Measurements from ENCODE around the gene MAP1LC3B2.
"Not testable (repeated sequence)": the region's sequence is repeated elsewhere in the genome, so short reads cannot be mapped to it uniquely, and the experiment has no call there.

MAP1LC3B2 gene

DNA sequence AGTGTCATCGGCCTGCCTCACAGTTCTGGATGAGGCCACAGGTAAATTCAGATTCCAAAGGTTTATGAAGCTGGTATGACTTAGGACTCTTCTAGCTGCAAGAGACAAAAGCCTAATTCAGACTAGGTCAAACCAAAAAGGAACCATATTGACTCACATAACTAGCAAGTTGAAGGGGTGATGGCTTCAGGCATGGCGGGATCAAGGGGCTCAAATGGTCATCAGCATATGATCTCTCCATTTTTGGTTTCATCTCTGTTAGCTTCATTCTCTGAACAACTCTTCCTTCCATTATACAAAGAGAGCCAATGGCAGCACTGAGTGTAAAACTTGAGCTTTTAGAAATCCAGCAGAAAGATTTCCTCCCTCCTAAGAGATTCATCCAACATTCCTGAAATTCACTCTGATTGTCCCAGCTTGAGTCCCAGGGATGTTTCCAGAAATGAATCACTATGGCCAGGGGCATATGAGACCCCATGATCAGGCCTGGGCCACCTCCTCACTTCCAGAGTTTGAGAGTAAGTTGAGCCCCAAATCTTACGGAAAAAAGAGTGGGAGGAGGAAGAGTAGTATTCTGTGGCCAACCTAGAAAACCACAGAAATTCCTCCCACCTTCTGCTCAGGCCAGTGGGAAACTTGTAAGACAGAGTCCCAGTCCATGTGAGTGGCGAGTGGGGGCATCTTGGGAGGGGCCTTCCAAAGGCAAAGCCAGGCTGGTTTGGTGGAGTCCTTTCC lies 2.0 kb upstream of the MAP1LC3B2 start:
- in situ Hi-C loops (cut with HindIII; ENCODE audit: low sequenced_read_pairs) = no loop called here

GRCh38 chr12:116558280-116559161 lies 660 bp upstream of the MAP1LC3B2 start:
- in situ Hi-C loops (cut with HindIII; ENCODE audit: low sequenced_read_pairs) = no loop called here

- in situ Hi-C loops (cut with HindIII; ENCODE audit: low sequenced_read_pairs) = no loop called here
These were observed 2.1 kb downstream of the MAP1LC3B2 start for GRCh38 chr12:116561181-116561821.

DNA sequence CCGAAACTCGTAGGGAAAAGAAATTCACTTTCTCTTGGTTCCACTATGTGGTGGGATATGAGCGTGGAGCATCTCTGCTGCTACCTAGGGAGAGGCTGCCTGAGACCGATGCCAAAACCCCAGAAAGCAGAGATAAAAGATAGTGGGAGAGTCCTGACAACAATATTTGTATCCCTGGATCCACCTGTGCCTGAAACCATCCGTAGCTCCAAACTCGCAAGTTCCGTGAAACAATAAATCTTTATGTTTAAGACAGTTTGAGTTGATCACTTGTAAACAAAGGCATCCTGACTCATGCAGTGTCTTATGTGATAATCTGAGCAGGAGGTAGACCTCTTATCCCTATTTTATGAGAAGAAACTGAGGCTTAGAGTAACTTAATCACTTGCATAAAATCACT lies 2.9 kb downstream of the MAP1LC3B2 start:
- in situ Hi-C loops (cut with HindIII; ENCODE audit: low sequenced_read_pairs) = no loop called here

DNA sequence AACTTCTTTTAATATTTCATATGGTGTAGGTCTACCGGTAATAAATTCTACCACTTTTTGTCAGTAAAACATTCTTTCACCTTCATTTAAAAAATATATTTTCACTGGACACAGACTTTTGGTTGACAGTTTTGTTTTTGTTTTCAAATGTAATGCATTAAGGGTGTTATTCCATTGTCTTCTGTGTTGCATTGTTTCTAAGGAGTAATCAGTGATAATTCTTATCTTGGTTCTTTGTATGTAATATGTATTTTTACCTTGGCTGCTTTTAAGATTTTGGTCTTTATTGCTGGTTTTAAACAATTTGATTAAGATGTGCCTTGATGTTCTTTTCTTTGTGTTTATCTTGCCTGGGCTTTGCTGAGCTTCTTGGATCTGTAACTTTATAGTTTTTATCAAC lies 4.1 kb downstream of the MAP1LC3B2 start:
- in situ Hi-C loops (cut with HindIII; ENCODE audit: low sequenced_read_pairs) = no loop called here

- in situ Hi-C loops (cut with HindIII; ENCODE audit: low sequenced_read_pairs) = no loop called here
These were observed 4.9 kb downstream of the MAP1LC3B2 start for GRCh38 chr12:116564080-116564479.

DNA sequence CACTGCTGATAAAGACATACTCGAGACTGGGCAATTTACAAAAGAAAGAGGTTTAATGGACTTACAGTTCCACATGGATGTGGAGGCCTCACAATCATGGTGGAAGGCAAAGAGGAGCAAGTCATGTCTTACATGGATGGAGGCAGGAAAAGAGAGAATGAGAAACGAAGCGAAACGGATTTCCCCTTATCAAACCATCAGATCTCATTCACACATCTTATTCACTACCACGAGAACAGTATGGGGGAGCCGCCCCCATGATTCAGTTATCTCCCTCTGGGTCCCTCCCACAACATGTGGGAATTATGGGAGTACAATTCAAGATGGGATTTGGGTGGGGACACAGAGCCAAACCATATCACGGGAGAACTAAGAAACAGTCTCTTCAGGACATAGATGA lies 6.0 kb downstream of the MAP1LC3B2 start:
- in situ Hi-C loops (cut with HindIII; ENCODE audit: low sequenced_read_pairs) = not testable (repeated sequence)

- in situ Hi-C loops (cut with HindIII; ENCODE audit: low sequenced_read_pairs) = no loop called here
These were observed 6.8 kb downstream of the MAP1LC3B2 start for GRCh38 chr12:116565963-116566362.

- in situ Hi-C loops (cut with HindIII; ENCODE audit: low sequenced_read_pairs) = no loop called here
These were observed 9.0 kb downstream of the MAP1LC3B2 start for GRCh38 chr12:116568203-116568602.

DNA sequence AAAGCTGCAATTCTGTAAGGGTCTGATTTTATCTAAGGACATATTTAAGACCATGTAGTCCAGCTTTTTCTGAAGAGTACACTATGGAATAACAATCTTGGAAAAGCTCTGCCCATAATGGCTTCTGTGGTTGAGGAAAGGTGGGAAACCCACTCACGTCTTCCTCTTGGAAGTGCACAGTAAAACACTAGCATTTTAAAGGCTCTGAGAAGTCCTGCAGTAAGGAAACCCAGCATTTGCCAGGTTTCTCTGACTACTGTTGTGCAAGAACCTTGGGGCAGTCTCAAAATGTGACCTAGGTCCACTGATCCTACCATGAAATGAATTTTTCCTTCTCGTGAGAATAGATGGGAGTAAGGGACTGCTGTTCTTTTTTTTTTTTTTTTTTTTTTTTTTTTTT lies 11.9 kb downstream of the MAP1LC3B2 start:
- in situ Hi-C loops (cut with HindIII; ENCODE audit: low sequenced_read_pairs) = no loop called here

DNA sequence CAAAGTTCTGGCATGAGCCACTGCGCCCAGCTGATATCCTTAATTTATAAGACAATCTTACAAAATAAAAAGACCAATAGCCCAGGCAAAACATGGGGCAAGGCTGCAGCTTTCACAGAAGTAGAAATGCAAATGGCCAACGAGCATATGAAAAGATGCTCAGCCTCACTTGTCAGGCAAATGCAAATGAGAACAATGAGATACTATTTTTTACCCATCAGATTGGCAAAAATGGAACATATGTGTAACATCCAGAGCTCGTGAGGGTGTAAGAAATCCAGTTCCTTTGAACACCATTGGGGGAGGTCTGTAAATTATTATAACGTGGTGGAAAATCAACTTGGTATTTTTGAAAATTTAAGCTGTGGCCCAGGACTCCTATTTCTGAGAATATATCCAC lies 14.6 kb downstream of the MAP1LC3B2 start:
- in situ Hi-C loops (cut with HindIII; ENCODE audit: low sequenced_read_pairs) = no loop called here

GRCh38 chr12:116575754-116576153 lies 16.6 kb downstream of the MAP1LC3B2 start:
- in situ Hi-C loops (cut with HindIII; ENCODE audit: low sequenced_read_pairs) = not testable (repeated sequence)

DNA sequence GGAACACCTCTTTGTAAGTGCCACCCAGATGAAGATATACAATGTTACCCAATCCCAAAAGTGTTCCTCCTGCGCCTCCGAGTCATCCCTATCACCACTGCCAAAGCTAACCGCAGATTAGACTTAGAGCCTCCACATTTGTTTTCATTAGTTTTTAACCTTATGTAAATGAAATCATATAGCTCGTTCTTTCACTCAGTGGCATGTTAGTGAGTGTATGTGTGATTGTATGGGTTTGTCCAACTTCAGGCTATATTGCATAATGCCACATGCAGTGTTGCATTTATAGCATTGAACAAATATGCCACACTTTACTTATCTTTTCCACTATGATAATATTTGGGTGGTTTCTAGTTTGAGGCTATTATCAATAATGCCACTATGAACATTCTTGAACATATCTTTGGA lies 18.0 kb downstream of the MAP1LC3B2 start:
- in situ Hi-C loops (cut with HindIII; ENCODE audit: low sequenced_read_pairs) = no loop called here

GRCh38 chr12:116578051-116578450 lies 18.9 kb downstream of the MAP1LC3B2 start:
- in situ Hi-C loops (cut with HindIII; ENCODE audit: low sequenced_read_pairs) = no loop called here

GRCh38 chr12:116582610-116583009 lies 23.4 kb downstream of the MAP1LC3B2 start:
- in situ Hi-C loops (cut with HindIII; ENCODE audit: low sequenced_read_pairs) = no loop called here

- in situ Hi-C loops (cut with HindIII; ENCODE audit: low sequenced_read_pairs) = no loop called here
These were observed 24.0 kb downstream of the MAP1LC3B2 start for GRCh38 chr12:116583129-116583694.

DNA sequence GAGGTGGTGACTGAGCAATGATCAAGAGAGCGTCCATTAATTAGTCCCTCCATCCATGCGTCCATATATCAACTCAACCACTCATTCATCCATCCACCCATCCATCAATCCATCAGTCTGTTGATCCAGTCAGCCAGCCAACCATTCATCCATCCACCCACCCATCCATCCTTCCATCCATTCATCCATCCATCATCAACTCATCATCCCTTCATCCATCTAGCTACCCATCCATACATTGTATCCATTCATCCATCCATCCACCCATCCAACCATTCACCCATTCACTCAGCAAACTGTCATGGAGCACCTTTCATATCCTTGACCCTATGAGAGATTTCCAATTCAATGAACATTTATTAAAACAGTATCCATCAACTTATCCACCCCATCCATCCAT lies 28.1 kb downstream of the MAP1LC3B2 start:
- in situ Hi-C loops (cut with HindIII; ENCODE audit: low sequenced_read_pairs) = no loop called here

DNA sequence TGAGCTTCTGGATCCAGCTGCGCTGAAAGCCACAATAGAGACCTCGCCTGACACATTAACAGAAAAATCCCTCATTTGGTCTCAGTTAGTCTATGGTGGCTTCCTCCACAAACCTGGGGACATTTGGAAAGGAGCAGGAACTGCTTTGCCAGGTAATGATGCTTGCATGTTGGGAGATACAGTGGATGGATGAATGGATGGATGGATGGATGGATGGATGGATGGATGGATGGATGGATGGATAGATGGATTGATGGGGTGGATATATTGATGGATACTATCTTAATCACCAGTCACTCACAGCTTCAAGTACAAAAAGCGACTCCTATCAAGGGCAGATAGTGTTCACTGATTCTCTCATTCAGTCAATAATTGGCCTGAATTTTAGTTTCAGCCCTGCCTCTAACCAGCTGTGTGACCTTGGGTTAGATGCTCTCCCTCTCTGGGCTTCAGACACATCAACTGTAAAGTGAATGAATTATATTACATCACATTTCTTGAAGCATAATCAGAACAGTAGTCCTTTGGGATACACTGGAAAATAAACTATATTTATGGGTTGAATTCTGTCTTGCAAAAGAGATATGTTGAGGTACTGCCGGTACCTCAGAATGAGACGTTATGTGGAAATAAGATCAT lies 29.3 kb downstream of the MAP1LC3B2 start:
- in situ Hi-C loops (cut with HindIII; ENCODE audit: low sequenced_read_pairs) = no loop called here

DNA sequence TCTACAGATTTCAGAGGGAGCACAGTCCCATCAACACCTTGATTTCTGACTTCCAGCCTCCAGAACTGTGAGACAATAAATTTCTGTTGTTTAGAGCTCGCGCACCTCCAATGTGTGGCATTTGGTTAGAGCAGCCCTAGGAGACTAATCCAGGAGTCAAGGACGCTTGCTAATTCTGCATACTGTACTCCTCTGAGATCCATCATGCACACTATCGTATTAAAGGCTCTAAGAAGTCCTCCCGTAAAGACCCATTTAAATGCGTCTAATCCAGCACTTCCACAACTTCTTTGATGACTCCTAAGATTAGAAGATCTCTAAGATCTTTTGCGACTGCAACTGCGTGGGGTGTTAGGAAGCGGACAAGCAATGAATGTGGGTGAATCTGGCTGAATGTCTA lies 30.4 kb downstream of the MAP1LC3B2 start:
- in situ Hi-C loops (cut with HindIII; ENCODE audit: low sequenced_read_pairs) = no loop called here

- in situ Hi-C loops (cut with HindIII; ENCODE audit: low sequenced_read_pairs) = no loop called here
These were observed 31.4 kb downstream of the MAP1LC3B2 start for GRCh38 chr12:116590561-116590960.

Measured in DLD1 (cell line).